HEK293 (cell line): ENCODE results near the gene CACNG6.

ENCODE experiments used
- CTCF ChIP-seq: fragments of 450-650 bp; formaldehyde crosslinking; IDR thresholded peaks from 2 replicates; pipeline ENCODE4 v1.5.1; 2016; ENCODE audit warnings: missing biosample characterization, missing genetic modification characterization
- HOXA7 ChIP-seq: sonication (generic); formaldehyde crosslinking; IDR thresholded peaks from 2 replicates; pipeline ENCODE4 v1.8.1; 2022; ENCODE audit warnings: missing genetic modification reagents, borderline replicate concordance
- REST ChIP-seq: fragments of 450-650 bp; formaldehyde crosslinking; IDR thresholded peaks from 2 replicates; pipeline ENCODE4 v1.5.1; 2016; ENCODE audit warnings: missing biosample characterization, missing genetic modification characterization
- ZNF324 ChIP-seq: fragments of 450-650 bp; formaldehyde crosslinking; IDR thresholded peaks from 2 replicates; pipeline ENCODE4 v1.5.1; 2016; ENCODE audit warnings: missing biosample characterization, missing genetic modification characterization
- ZNF488 ChIP-seq: fragments of 450-650 bp; formaldehyde crosslinking; IDR thresholded peaks from 2 replicates; pipeline ENCODE4 v1.5.1; 2016; ENCODE audit warnings: missing biosample characterization, missing genetic modification characterization
- ZNF558 ChIP-seq: fragments of 450-650 bp; formaldehyde crosslinking; IDR thresholded peaks from 2 replicates; pipeline ENCODE4 v1.5.1; 2016; ENCODE audit warnings: missing biosample characterization, missing genetic modification characterization
- ZNF777 ChIP-seq: fragments of 450-650 bp; formaldehyde crosslinking; IDR thresholded peaks from 2 replicates; pipeline ENCODE4 v1.5.1; 2017; ENCODE audit warnings: missing biosample characterization, missing genetic modification characterization, borderline replicate concordance
- ZNF785 ChIP-seq: fragments of 450-650 bp; formaldehyde crosslinking; IDR thresholded peaks from 2 replicates; pipeline ENCODE4 v1.5.1; 2016; ENCODE audit warnings: missing biosample characterization, missing genetic modification characterization
- ZNF830 ChIP-seq: fragments of 450-650 bp; IDR thresholded peaks from 2 replicates; pipeline ENCODE4 v1.5.0; 2018; ENCODE audit warnings: missing biosample characterization, missing genetic modification characterization, low read depth, mild to moderate bottlenecking, moderate library complexity
- ZSCAN4 ChIP-seq: fragments of 450-650 bp; formaldehyde crosslinking; IDR thresholded peaks from 2 replicates; pipeline ENCODE4 v1.5.1; 2017; ENCODE audit warnings: missing biosample characterization, missing genetic modification characterization

- TF ChIP-seq ZNF830 (no peak), REST (no peak), ZNF785 (tag by site-specific recombination) (no peak), ZNF558 (tag by site-specific recombination) (no peak), ZNF488 (no peak), CTCF (tag by site-specific recombination) (no peak), ZNF324 (tag by site-specific recombination) (no peak), ZNF777 (tag by site-specific recombination) (no peak), ZSCAN4 (tag by site-specific recombination) (no peak), HOXA7 (CRISPR knock-in tag) (no peak)
Measured at GRCh38 chr19:53947624-53948023, 43.8 kb upstream of the CACNG6 start.
